Natural killer cell treated with Interleukin-12 subunit alpha and Interleukin-12 subunit beta and Interleukin-15 and Interleukin-18, amount 100 ng/mL, for 72 hours (primary cell): Measurements from ENCODE around the gene MAGEA11. TPM values are rescaled to one million over a fixed set of nuclear protein-coding genes. Genes with fewer than 3 reads are reported as not detected.
"Not testable (repeated sequence)": the region's sequence is repeated elsewhere in the genome, so short reads cannot be mapped to it uniquely, and the experiment has no call there.

Experiments used
- ATAC-seq, 2 donors: fragments of 150-1000 bp; cut with Tn5 transposase in 1 of 2; sonication (Bioruptor Pico), chemical (Tn5 transposase) in 1 of 2; 2 replicates each; pipeline ENCODE4 v1.10.0; 2021
- DNase-seq: peaks from one replicate; pipeline ENCODE4 v3.0.0; 2022; ENCODE audit warnings: low spot score
- H3K27ac Mint-ChIP-seq, 2 donors: 1 replicate in 1 of 2; 2 replicates in 1 of 2; pipeline ENCODE4 v1.8.0; 2022; ENCODE audit warnings: mixed read lengths in 2 of 2, mild to moderate bottlenecking in 1 of 2, moderate library complexity in 1 of 2
- H3K27me3 Mint-ChIP-seq, 2 donors: 1 replicate in 1 of 2; 2 replicates in 1 of 2; pipeline ENCODE4 v1.8.0; 2022; ENCODE audit warnings: mixed read lengths in 2 of 2
- H3K36me3 Mint-ChIP-seq: one replicate; pipeline ENCODE4 v1.8.0; 2022; ENCODE audit warnings: mixed read lengths
- H3K4me1 Mint-ChIP-seq, 2 donors: 1 replicate in 1 of 2; 2 replicates in 1 of 2; pipeline ENCODE4 v1.8.0; 2022; ENCODE audit warnings: low read depth in 2 of 2, mixed read lengths in 2 of 2, mild to moderate bottlenecking in 1 of 2
- H3K4me3 Mint-ChIP-seq: one replicate; pipeline ENCODE4 v1.8.0; 2022; ENCODE audit warnings: mixed read lengths
- H3K9me3 Mint-ChIP-seq: 2 replicates; pipeline ENCODE4 v1.8.0; 2022; ENCODE audit warnings: mixed read lengths
- total RNA-seq, 2 donors: library from RNA; stranded (reverse); gene quantifications; one replicate each; pipeline ENCODE4 v1.2.3, GENCODE V29; 2022

Gene MAGEA11
- total RNA-seq, 2 donors from 2014 or later: not detected

- Mint-ChIP-seq H3K4me3 (no peak overlapping the region), H3K27me3 (peaks cover 0 to 14% of the 10 kb centered on the region in 2 donors), H3K36me3 (no peaks in the 10 kb centered on the region), H3K4me1 (no peaks in the 10 kb centered on the region), H3K9me3 (no peaks in the 10 kb centered on the region), H3K27ac (no peak overlapping the region)
- DNase-seq: no peak
- no peak for ATAC-seq
Measured at GRCh38 chrX:149704664-149705063, 7.2 kb upstream of the MAGEA11 start.

GRCh38 chrX:149707147-149707901 is 4.5 kb upstream of the MAGEA11 start:
- H3K4me3 Mint-ChIP-seq: no peak overlapping the region
- H3K27ac Mint-ChIP-seq: no peak overlapping the region
- H3K4me1 Mint-ChIP-seq: no peaks in the 10 kb centered on the region
- H3K27me3 Mint-ChIP-seq: peaks cover 0 to 17% of the 10 kb centered on the region in 2 donors
- no peaks in the 10 kb centered on the region for H3K36me3 Mint-ChIP-seq
- H3K9me3 Mint-ChIP-seq: no peaks in the 10 kb centered on the region
- no peak for ATAC-seq
- no peak for DNase-seq

GRCh38 chrX:149712831-149713230 is 971 bp downstream of the MAGEA11 start:
- H3K36me3 Mint-ChIP-seq: no peaks in the 10 kb centered on the region
- H3K27me3 Mint-ChIP-seq: peaks cover 0 to 3% of the 10 kb centered on the region in 2 donors
- DNase-seq (no peak), ATAC-seq (no peak)
- H3K4me1 Mint-ChIP-seq: no peaks in the 10 kb centered on the region
- H3K4me3 Mint-ChIP-seq: no peak overlapping the region
- no peak overlapping the region for H3K27ac Mint-ChIP-seq
- no peaks in the 10 kb centered on the region for H3K9me3 Mint-ChIP-seq

GRCh38 chrX:149713279-149714050 is 1.6 kb downstream of the MAGEA11 start:
- Mint-ChIP-seq H3K27ac (no peak overlapping the region), H3K27me3 (peaks cover 0 to 3% of the 10 kb centered on the region in 2 donors), H3K36me3 (no peaks in the 10 kb centered on the region), H3K4me1 (no peaks in the 10 kb centered on the region), H3K9me3 (no peaks in the 10 kb centered on the region), H3K4me3 (no peak overlapping the region)
- DNase-seq (no peak), ATAC-seq (no peak)

GRCh38 chrX:149715468-149715867 is 3.6 kb downstream of the MAGEA11 start:
- no peaks in the 10 kb centered on the region for H3K27me3 Mint-ChIP-seq
- ATAC-seq: no peak
- H3K27ac Mint-ChIP-seq: no peak overlapping the region
- H3K4me3 Mint-ChIP-seq: no peak overlapping the region
- DNase-seq: no peak
- H3K36me3 Mint-ChIP-seq: no peaks in the 10 kb centered on the region
- H3K9me3 Mint-ChIP-seq: no peaks in the 10 kb centered on the region
- H3K4me1 Mint-ChIP-seq: no peaks in the 10 kb centered on the region

- H3K9me3 Mint-ChIP-seq: no peaks in the 10 kb centered on the region
- no peak overlapping the region for H3K27ac Mint-ChIP-seq
- no peaks in the 10 kb centered on the region for H3K27me3 Mint-ChIP-seq
- no peaks in the 10 kb centered on the region for H3K36me3 Mint-ChIP-seq
- ATAC-seq (no peak), DNase-seq (no peak)
- H3K4me3 Mint-ChIP-seq: no peak overlapping the region
- H3K4me1 Mint-ChIP-seq: no peaks in the 10 kb centered on the region
Measured at GRCh38 chrX:149716632-149717031, 4.8 kb downstream of the MAGEA11 start.

GRCh38 chrX:149717803-149718202 is 5.9 kb downstream of the MAGEA11 start:
- no peak overlapping the region for H3K4me3 Mint-ChIP-seq
- DNase-seq (no peak), ATAC-seq (no peak)
- no peak overlapping the region for H3K27ac Mint-ChIP-seq
- H3K4me1 Mint-ChIP-seq: no peaks in the 10 kb centered on the region
- no peaks in the 10 kb centered on the region for H3K9me3 Mint-ChIP-seq
- H3K27me3 Mint-ChIP-seq: no peaks in the 10 kb centered on the region
- H3K36me3 Mint-ChIP-seq: no peaks in the 10 kb centered on the region

- no peaks in the 10 kb centered on the region for H3K4me1 Mint-ChIP-seq
- no peak overlapping the region for H3K4me3 Mint-ChIP-seq
- no peaks in the 10 kb centered on the region for H3K9me3 Mint-ChIP-seq
- no peak for DNase-seq
- H3K36me3 Mint-ChIP-seq: no peaks in the 10 kb centered on the region
- no peaks in the 10 kb centered on the region for H3K27me3 Mint-ChIP-seq
- no peak for ATAC-seq
- no peak overlapping the region for H3K27ac Mint-ChIP-seq
Measured at GRCh38 chrX:149718757-149719156, 6.9 kb downstream of the MAGEA11 start.

- no peaks in the 10 kb centered on the region for H3K27me3 Mint-ChIP-seq
- ATAC-seq: no peak
- H3K36me3 Mint-ChIP-seq: no peaks in the 10 kb centered on the region
- H3K4me3 Mint-ChIP-seq: no peak overlapping the region
- no peaks in the 10 kb centered on the region for H3K4me1 Mint-ChIP-seq
- no peak for DNase-seq
- H3K9me3 Mint-ChIP-seq: no peaks in the 10 kb centered on the region
- no peak overlapping the region for H3K27ac Mint-ChIP-seq
Measured at GRCh38 chrX:149720021-149720689, 8.3 kb downstream of the MAGEA11 start.

GRCh38 chrX:149721241-149721640 is 9.4 kb downstream of the MAGEA11 start:
- not testable (repeated sequence) for H3K9me3 Mint-ChIP-seq, H3K27ac Mint-ChIP-seq, H3K36me3 Mint-ChIP-seq, H3K27me3 Mint-ChIP-seq, H3K4me1 Mint-ChIP-seq, ATAC-seq, H3K4me3 Mint-ChIP-seq, DNase-seq

- Mint-ChIP-seq H3K4me3 (no peak overlapping the region), H3K9me3 (no peaks in the 10 kb centered on the region)
- no peak for ATAC-seq
Measured at GRCh38 chrX:149721778-149722177, 9.9 kb downstream of the MAGEA11 start.

GRCh38 chrX:149723583-149724118 is 11.8 kb downstream of the MAGEA11 start:
- not testable (repeated sequence) for H3K27me3 Mint-ChIP-seq, H3K4me1 Mint-ChIP-seq, ATAC-seq, DNase-seq, H3K9me3 Mint-ChIP-seq, H3K4me3 Mint-ChIP-seq, H3K27ac Mint-ChIP-seq, H3K36me3 Mint-ChIP-seq

More at GRCh38 chrX:149721778-149722177, 9.9 kb downstream of the MAGEA11 start:
- Mint-ChIP-seq H3K36me3 (no peaks in the 10 kb centered on the region), H3K27me3 (no peaks in the 10 kb centered on the region), H3K27ac (no peak overlapping the region), H3K4me1 (no peaks in the 10 kb centered on the region)
- no peak for DNase-seq

- ATAC-seq, H3K4me1 Mint-ChIP-seq, H3K27me3 Mint-ChIP-seq, H3K4me3 Mint-ChIP-seq, DNase-seq, H3K9me3 Mint-ChIP-seq, H3K27ac Mint-ChIP-seq, H3K36me3 Mint-ChIP-seq: not testable (repeated sequence)
Measured at GRCh38 chrX:149727308-149727707, 15.4 kb downstream of the MAGEA11 start.

GRCh38 chrX:149742269-149742668 is 30.4 kb downstream of the MAGEA11 start:
- not testable (repeated sequence) for ATAC-seq, H3K36me3 Mint-ChIP-seq, H3K4me1 Mint-ChIP-seq, H3K9me3 Mint-ChIP-seq, H3K27me3 Mint-ChIP-seq, DNase-seq, H3K4me3 Mint-ChIP-seq, H3K27ac Mint-ChIP-seq
